ENCODE measurements around the gene ZNF274. TPM values are rescaled to one million over a fixed set of nuclear protein-coding genes. Genes with fewer than 3 reads are reported as not detected.

Gene ZNF274
- total and polyA plus RNA-seq, 2 experiments from 2014 or later = 19.9 to 31.2 TPM

- Histone ChIP-seq H3K9me2 (ENCODE audit: insufficient read depth) (no peaks in the 10 kb centered on the region; the same call in 1 of the 2 replicates), H3K27me3 (ENCODE audit: insufficient read depth) (peaks cover 3% of the 10 kb centered on the region; the same call in 1 of the 2 replicates), H4K20me1 (replicated peaks; ENCODE audit: insufficient read depth) (no peaks in the 10 kb centered on the region), H3F3A (replicated peaks; ENCODE audit: low read depth) (no peaks in the 10 kb centered on the region), H3K79me2 (replicated peaks; ENCODE audit: insufficient read depth) (peaks cover 14% of the 10 kb centered on the region), H3K4me1 (ENCODE audit: insufficient read depth) (peaks cover 10% of the 10 kb centered on the region; the same call in 1 of the 2 replicates), H3K4me3 (peak overlapping the region; percentile 96), H2AFZ (peak overlapping the region; percentile 99), H3K27ac (ENCODE audit: low read depth) (peak overlapping the region; percentile 90), H3K4me2 (peak overlapping the region; percentile 78), H3K36me3 (ENCODE audit: insufficient read depth) (no peaks in the 10 kb centered on the region)
- Mint-ChIP-seq H3K9me3 (peaks cover 34% of the 10 kb centered on the region), H3K27me3 (ENCODE audit: insufficient read depth, low read depth, poor library complexity) (peaks cover 17% of the 10 kb centered on the region), H3K4me3 (peak overlapping the region; percentile 94), H3K27ac (no peak overlapping the region; the same call in 1 of the 2 replicates), H3K36me3 (ENCODE audit: low read depth) (peaks cover 3% of the 10 kb centered on the region), H3K4me1 (peaks cover 7% of the 10 kb centered on the region; the same call in 2 of the 3 replicates)
- no peak for TF ChIP-seq ZNF114 (CRISPR knock-in tag; IDR thresholded peaks at IDR 0.05)
- peak; percentile 55; the same call in 1 of the 2 replicates for TF ChIP-seq CREB1 (CRISPR knock-in tag; IDR thresholded peaks at IDR 0.05; ENCODE audit: low read depth)
- TF ChIP-seq CTCF (conservative IDR thresholded peaks at IDR 0.05; ENCODE audit: low read depth in 2 of 2) = peak; percentile 79 to 99
- TF ChIP-seq EZH2phosphoT487 (IDR thresholded peaks at IDR 0.05; ENCODE audit: unreplicated experiment) = no peak
- no peak for TF ChIP-seq ZNF331 (CRISPR knock-in tag; IDR thresholded peaks at IDR 0.05; ENCODE audit: low read depth)
- TF ChIP-seq ZNF462 (CRISPR knock-in tag; IDR thresholded peaks at IDR 0.05) = no peak
- peak; percentile 94 for TF ChIP-seq ETS1 (IDR thresholded peaks at IDR 0.05)
- peak; percentile 85 for TF ChIP-seq POLR2AphosphoS5 (IDR thresholded peaks at IDR 0.05; ENCODE audit: low read depth)
- TF ChIP-seq STAT1 (IDR thresholded peaks at IDR 0.05; ENCODE audit: unreplicated experiment) = no peak
- ATAC-seq = peak; percentile 83
- peak; percentile 98 for DNase-seq (ENCODE audit: low spot score)
Observed at GRCh38 chr19:58154679-58155648, 27.9 kb upstream of the ZNF274 start.
